Measurements from ENCODE around the gene LAMA3.

LAMA3 gene

DNA sequence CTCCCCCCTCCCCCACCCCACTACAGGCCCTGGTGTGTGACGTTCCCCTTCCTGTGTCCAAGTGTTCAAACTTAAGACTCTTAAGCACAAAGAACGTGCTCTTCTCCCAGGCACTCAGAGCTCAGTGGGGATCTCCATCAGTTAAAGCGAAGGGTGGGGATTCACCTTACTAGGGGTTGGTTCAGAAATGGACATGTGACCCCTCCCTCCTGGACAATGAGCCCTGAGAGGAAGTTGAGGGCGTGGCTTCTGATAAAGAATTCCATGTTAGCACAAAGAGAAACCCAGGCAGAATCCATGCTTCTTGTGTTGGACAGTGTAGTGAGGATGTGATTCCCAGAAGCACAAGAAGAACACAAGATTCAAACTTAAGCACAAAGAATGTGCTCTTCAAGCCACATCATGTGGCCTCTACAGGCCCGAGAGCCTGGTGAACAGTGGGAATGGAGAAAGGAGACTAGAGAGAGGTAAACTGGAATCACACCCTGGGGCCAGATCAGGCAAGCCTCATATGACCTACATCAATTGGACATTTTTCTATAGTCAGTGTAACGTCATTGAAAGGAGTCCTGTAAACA lies 247.2 kb downstream of the LAMA3 start:
- TF ChIP-seq, protein P1, sequence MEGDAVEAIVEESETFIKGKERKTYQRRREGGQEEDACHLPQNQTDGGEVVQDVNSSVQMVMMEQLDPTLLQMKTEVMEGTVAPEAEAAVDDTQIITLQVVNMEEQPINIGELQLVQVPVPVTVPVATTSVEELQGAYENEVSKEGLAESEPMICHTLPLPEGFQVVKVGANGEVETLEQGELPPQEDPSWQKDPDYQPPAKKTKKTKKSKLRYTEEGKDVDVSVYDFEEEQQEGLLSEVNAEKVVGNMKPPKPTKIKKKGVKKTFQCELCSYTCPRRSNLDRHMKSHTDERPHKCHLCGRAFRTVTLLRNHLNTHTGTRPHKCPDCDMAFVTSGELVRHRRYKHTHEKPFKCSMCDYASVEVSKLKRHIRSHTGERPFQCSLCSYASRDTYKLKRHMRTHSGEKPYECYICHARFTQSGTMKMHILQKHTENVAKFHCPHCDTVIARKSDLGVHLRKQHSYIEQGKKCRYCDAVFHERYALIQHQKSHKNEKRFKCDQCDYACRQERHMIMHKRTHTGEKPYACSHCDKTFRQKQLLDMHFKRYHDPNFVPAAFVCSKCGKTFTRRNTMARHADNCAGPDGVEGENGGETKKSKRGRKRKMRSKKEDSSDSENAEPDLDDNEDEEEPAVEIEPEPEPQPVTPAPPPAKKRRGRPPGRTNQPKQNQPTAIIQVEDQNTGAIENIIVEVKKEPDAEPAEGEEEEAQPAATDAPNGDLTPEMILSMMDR (IDR thresholded peaks at IDR 0.05; ENCODE audit: low read depth, low read length), result no peak
- no peak overlapping the region for H3K4me3 ChIP-seq (replicated peaks in 1 of 2; ENCODE audit: low read depth in 2 of 2, low read length in 2 of 2)
- DNase-seq (ENCODE audit: low read depth in 2 of 2), result no peak

DNA sequence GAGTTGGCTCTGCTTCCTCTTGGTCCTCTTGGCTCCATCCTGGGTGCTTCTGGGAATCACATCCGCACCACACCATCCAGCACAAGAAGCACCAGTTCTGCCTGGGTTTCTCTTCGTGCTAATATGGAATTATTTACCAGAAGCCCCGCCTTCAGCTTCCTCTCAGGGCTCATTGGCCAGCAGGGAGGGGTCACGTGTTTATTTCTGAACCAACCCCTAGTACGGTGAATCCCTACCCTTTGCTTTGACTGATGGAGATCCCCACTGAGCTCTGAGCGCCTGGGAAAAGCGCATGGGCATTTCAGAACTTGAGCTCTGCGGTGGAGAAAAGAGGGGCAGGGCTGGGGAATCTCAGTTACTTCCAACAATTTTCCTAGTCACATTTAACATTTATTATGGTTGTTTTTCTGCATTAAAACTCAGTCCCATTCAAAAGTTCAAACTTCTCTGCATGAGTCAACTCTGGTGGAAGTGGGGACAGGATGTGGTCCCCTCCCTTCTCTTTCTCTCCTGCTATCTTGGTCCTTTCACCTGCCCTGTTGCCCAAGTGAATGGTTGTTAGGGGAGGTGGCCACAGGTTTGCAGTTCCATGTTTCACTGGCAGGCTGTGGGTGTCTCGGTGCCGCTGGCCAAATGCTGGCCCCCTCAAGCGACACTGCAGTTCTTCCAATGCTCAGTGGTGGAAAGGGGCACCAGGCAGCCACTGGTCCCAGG lies 248.9 kb downstream of the LAMA3 start:
- TF ChIP-seq, protein P1 (IDR thresholded peaks at IDR 0.05; ENCODE audit: low read depth, low read length), result no peak
- H3K4me3 ChIP-seq (replicated peaks in 1 of 2; ENCODE audit: low read depth in 2 of 2, low read length in 2 of 2), result no peak overlapping the region
- no peak for DNase-seq (ENCODE audit: low read depth in 2 of 2)

- DNase-seq (ENCODE audit: low read depth in 2 of 2), result peak in 1 of 2 donors; percentile 31
- TF ChIP-seq, protein P1 (IDR thresholded peaks at IDR 0.05; ENCODE audit: low read depth, low read length), result no peak
- no peak overlapping the region for H3K4me3 ChIP-seq (replicated peaks in 1 of 2; ENCODE audit: low read depth in 2 of 2, low read length in 2 of 2)
Measured at GRCh38 chr18:23938901-23939341, 249.7 kb downstream of the LAMA3 start.

GRCh38 chr18:23939366-23939765 lies 250.1 kb downstream of the LAMA3 start:
- DNase-seq (ENCODE audit: low read depth in 2 of 2), result no peak
- no peak overlapping the region for H3K4me3 ChIP-seq (replicated peaks in 1 of 2; ENCODE audit: low read depth in 2 of 2, low read length in 2 of 2)
- TF ChIP-seq, protein P1 (IDR thresholded peaks at IDR 0.05; ENCODE audit: low read depth, low read length), result no peak

GRCh38 chr18:23939896-23940295 lies 250.6 kb downstream of the LAMA3 start:
- H3K4me3 ChIP-seq (replicated peaks in 1 of 2; ENCODE audit: low read depth in 2 of 2, low read length in 2 of 2), result no peak overlapping the region
- TF ChIP-seq, protein P1 (IDR thresholded peaks at IDR 0.05; ENCODE audit: low read depth, low read length), result no peak
- no peak for DNase-seq (ENCODE audit: low read depth in 2 of 2)

GRCh38 chr18:23941791-23942190 lies 252.5 kb downstream of the LAMA3 start:
- TF ChIP-seq, protein P1 (IDR thresholded peaks at IDR 0.05; ENCODE audit: low read depth, low read length), result no peak
- DNase-seq (ENCODE audit: low read depth in 2 of 2), result no peak
- H3K4me3 ChIP-seq (replicated peaks in 1 of 2; ENCODE audit: low read depth in 2 of 2, low read length in 2 of 2), result no peak overlapping the region
